GM19238 (cell line): Measurements from ENCODE around the gene CFL2.

ENCODE experiments used
- DNase-seq: peaks from one replicate; pipeline ENCODE4 v3.0.0; 2011; ENCODE audit warnings: low spot score; ENCODE audit not compliant: insufficient read length

The CFL2 gene

DNA sequence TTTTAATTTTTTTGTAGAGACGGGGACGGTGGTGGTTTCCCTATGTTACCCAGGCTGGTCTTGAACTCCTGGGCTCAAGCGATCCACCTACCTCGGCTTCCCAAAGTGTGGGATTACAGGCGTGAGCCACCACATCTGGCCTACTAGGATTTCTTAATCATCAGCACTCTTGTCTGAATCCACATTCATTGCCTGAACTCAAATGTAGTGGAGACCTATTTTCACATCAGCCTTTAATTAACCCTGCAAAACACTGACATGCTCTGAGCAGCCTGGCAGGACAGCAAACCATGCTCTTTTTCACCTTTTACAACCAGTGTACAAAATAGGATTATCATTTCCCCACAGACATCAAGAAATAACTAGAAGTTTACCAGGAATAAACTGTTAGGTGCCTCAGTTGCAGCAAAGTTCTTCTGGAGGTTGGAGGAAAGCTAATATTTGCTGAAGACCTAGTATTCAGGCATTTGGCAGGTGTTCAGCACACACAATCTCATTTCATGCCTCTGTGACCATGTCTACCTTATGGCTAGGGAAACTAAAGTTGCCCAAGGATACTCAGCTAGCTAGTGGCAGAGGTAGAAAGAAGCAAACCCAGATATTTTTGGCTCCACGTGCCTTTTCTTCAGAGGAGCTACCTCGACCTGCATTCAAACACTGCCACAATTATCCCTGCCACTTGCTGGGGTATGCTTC is 37.7 kb downstream of the CFL2 start:
- DNase-seq: no peak

DNA sequence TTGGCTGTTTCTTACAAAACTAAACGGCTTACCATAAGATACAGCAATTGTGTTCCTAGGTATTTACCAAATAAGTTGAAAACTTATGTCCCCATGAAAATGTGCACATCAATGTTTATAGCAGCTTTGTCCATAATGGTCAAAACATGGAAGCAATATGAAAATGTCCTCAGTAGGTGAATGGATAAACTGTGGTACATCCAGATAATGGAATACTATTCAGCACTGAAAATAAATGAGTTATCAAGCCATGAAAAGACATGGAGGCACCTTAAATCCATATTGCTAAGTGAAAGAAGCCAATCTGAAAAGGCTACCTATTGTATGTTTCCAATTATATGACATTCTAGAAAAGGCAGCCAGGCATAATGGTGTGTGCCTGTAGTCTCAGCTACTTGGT is 40.7 kb downstream of the CFL2 start:
- no peak for DNase-seq

DNA sequence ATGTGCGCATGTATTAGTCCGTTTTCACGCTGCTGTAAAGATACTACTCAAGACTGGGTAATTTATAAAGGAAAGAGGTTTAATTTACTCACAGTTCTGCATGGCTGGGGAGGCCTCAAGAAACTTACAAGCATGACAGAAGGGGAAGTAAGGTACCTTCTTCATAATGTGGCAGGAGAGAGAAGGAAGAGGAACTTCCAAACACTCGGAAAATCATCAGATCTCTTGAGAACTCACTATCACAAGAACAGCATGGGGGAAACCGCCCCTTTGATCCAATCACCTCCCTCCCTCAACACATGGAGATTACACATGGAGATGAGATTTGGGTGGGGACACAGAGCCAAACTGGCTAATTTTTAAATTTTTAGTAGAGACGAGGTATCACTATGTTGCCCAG is 42.7 kb downstream of the CFL2 start:
- no peak for DNase-seq

DNA sequence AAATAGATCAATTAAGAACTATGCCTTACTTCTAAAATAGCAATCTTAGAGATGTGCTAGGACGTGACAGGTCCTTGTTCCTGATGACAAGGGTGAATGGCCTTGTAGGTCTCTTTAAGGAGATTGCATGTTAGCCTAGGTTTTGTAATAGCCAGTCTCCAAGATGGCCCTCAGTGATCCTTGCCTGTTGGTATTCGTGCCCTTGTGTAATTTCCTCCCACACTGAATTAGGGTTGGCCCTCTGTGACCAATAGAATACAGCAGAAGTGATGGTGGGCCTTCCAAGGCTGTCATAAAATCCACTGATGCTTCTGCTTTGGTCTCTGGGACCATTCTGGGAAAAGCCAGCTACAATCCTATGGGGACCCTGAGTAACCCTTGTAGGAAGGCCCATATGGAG is 46.3 kb downstream of the CFL2 start:
- no peak for DNase-seq

DNA sequence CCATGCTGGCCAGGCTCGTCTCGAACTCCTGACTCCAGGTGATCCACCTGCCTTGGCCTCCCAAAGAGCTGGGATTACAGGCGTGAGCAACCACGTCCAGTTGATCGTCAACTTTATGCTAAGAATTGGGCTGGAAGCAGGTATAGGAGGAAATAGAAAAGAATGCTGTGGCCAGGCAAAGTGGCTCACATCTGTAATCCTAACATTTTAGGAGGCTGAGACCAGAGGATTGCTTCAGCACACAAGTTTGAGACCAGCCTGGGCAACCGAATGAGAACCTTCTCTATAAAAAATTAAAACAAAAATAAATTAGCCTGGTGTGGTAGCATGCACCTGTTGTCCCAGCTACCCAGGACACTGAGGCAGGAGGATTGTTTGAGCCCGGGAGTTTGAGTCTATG is 47.4 kb downstream of the CFL2 start:
- DNase-seq: no peak

DNA sequence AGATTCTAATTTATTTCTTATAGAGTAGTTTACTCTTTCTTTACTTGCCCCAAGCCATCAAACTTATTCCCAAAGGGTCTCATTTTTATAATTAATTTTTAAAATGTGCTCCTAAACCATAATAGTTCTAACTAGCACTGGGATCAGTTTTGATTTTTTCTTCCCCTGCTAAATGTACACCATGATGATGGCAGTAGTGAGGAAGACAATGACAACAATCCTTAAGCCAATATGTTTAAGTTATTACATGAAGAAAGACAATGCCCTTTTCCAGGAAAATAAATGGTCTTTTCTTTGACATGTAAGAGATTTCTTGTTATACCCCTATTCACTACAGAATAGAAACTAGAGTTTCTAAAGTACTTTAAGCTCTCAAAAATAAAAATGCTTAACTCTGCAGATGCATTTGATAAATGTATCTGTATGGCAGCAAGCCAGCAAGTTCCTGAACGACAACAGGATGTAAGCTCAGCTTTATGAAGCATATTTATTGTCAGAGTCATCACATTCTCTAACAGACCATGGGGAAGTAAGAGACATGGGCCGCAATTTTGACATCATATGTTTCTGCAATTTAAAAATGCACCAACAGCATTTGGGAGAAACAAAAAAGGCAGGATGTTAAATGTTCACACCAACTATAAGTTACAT is 48.5 kb downstream of the CFL2 start:
- no peak for DNase-seq

DNA sequence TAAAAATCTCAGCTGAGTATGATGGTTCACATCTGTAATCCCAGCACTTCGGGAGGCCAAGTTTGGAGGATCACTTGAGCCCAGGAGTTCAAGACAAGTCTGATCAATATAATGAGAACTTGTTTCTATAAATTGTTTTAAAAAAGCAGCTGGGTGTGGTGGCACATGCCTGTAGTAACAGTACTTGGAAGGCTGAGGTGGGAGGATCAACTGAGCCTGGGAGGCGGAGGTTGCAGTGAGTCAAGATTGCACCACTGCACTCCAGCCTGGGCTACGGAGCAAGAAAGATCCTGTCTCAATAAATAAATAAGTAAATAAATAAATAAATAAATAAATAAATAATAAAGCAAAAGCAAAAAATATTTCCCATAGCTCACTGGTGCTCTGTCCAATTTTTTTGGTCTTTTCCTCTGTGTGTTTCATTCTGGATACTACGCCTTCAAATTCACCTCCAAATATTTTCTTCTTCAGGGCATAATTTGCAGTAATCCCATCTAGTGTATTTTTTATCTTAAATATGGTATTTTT is 51.8 kb downstream of the CFL2 start:
- DNase-seq: no peak

DNA sequence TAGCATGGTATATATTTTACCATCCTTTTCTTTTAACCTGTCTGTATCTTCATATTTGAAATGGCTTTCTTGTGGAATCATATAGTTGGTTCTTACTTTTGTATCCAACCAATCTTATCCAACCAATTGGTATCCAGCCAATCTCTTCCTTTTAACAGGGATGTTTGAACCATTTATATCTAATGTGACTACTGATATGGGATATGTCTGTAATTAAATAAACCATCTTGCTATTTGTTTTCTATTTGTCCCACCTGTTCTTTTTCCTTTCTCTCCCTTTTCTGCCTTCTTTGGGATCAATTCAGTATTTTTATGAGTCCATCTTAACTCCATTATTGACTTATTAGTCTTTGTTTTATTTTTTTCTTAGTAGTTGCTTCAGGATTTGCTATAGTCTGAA is 53.6 kb downstream of the CFL2 start:
- no peak for DNase-seq
